Right kidney (tissue), 9 donors: Measurements from ENCODE around the gene PSMD2.
"Not testable (repeated sequence)": the region's sequence is repeated elsewhere in the genome, so short reads cannot be mapped to it uniquely, and the experiment has no call there.

Experiments used
- DNase-seq: peaks from one replicate; pipeline ENCODE4 v3.0.0-alpha.2; 2016
- long read RNA-seq, 8 donors: transcript quantifications; one replicate each; lab custom pipeline, GENCODE V29; 2026

Gene PSMD2
- long read RNA-seq, donor 1, transcript PSMD2-201 (21 exons, 3,449 nt), result major isoform, 23 of 36 reads
- long read RNA-seq, donor 1, partial matches to known transcripts, result 10 of 36 reads
- long read RNA-seq, donor 1, other reads (novel, unspliced or antisense), result 0 of 36 reads
- long read RNA-seq, donor 2, transcript PSMD2-201 (21 exons, 3,449 nt), result major isoform, 13 of 13 reads
- long read RNA-seq, donor 2, partial matches to known transcripts, result 0 of 13 reads
- long read RNA-seq, donor 2, other reads (novel, unspliced or antisense), result 0 of 13 reads
- long read RNA-seq, donor 3, transcript PSMD2-201 (21 exons, 3,449 nt), result major isoform, 18 of 22 reads
- long read RNA-seq, donor 3, partial matches to known transcripts, result 0 of 22 reads
- long read RNA-seq, donor 3, other reads (novel, unspliced or antisense), result 0 of 22 reads
- long read RNA-seq, donor 4, transcript PSMD2-201 (21 exons, 3,449 nt), result major isoform, 22 of 32 reads
- long read RNA-seq, donor 4, partial matches to known transcripts, result 7 of 32 reads
- long read RNA-seq, donor 4, other reads (novel, unspliced or antisense), result 0 of 32 reads
- long read RNA-seq, donor 5, transcript PSMD2-201 (21 exons, 3,449 nt), result major isoform, 29 of 31 reads
- long read RNA-seq, donor 5, partial matches to known transcripts, result 0 of 31 reads
- long read RNA-seq, donor 5, other reads (novel, unspliced or antisense), result 0 of 31 reads
- long read RNA-seq, donor 6, transcript PSMD2-201 (21 exons, 3,449 nt), result major isoform, 23 of 37 reads
- long read RNA-seq, donor 6, partial matches to known transcripts, result 12 of 37 reads
- long read RNA-seq, donor 6, other reads (novel, unspliced or antisense), result 0 of 37 reads
- long read RNA-seq, donor 7, transcript PSMD2-201 (21 exons, 3,449 nt), result major isoform, 33 of 65 reads
- long read RNA-seq, donor 7, partial matches to known transcripts, result 28 of 65 reads
- long read RNA-seq, donor 7, other reads (novel, unspliced or antisense), result 0 of 65 reads
- long read RNA-seq, donor 8, transcript PSMD2-201 (21 exons, 3,449 nt), result major isoform, 24 of 48 reads
- long read RNA-seq, donor 8, partial matches to known transcripts, result 22 of 48 reads
- long read RNA-seq, donor 8, other reads (novel, unspliced or antisense), result 0 of 48 reads

DNA sequence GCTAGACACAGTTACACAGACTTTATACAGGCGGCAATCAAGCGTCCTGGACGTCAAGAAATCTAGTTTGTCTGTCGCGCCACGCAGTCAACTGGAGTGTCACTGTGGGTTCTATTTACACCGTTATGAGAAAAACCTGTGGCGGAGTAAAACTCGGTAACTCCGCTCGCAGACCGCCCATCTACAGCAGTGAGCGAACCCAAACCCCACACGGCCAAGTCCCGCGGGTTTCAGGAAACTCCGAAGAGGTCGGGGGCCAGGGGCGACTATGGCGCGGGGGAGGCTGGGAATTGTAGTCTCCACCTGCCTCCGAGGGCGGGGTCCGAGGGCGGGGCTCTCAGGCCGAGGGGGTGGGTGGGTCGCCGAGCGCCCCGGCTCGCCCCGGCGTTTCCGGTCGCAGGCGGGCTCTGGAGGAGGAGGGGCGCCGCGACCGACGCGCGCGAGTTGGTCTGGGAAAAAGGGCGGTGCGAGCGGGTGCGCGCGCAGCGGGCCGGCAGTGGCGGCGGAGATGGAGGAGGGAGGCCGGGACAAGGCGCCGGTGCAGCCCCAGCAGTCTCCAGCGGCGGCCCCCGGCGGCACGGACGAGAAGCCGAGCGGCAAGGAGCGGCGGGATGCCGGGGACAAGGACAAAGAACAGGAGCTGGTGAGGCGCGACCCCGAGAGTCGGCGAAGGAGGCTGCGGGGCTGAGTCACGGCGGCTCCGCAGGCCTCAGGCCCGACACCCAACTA is at the start of gene PSMD2:
PSMD2 (plus strand) TSS at position 483 of the 729 bp plus-strand sequence; CDS start at position 509, 26 bp downstream.
- peak; percentile 91 for DNase-seq

DNA sequence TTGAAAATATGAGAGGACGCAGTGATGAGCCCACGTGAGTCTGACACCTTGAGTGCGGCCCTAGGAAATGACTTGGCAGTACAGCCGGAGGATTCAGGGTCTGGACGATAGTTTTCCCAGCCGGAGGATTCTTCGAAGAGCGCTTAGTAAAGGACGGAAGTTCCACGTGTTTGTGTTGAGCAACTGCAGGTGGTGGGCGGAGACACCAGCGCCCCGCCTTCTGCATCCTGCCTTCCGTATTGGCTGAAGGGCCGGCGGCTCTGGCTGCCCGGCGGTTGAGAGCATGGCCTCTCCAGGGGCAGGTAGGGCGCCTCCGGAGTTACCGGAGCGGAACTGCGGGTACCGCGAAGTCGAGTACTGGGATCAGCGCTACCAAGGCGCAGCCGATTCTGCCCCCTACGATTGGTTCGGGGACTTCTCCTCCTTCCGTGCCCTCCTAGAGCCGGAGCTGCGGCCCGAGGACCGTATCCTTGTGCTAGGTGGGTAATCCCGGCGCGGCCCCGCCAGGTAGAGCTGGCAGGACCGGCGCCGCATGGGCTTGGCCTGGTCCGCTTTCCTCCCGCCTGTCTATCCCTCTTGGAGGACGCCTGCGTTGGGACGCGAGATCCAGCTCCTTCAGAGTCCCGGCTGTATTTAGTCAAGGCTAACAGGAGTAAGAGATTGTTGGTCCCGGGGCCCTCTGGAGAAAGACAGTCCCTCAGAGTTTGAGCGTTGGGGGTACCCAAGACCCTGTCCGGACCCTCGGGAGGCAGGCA is 49.5 kb upstream of the PSMD2 start, which contains the start of gene EEF1AKMT4:
EEF1AKMT4 (plus strand) TSS at position 261 of the 755 bp plus-strand sequence; CDS start at position 284, 23 bp downstream.
- peak; percentile 80 for DNase-seq

GRCh38 chr3:184250167-184250828 is 48.7 kb upstream of the PSMD2 start:
- DNase-seq, result peak; percentile 61

GRCh38 chr3:184255291-184256039 is 43.6 kb upstream of the PSMD2 start:
- no peak for DNase-seq

GRCh38 chr3:184257083-184257915 is 41.7 kb upstream of the PSMD2 start:
- DNase-seq, result no peak

GRCh38 chr3:184258926-184259325 is 40.1 kb upstream of the PSMD2 start:
- no peak for DNase-seq

- DNase-seq, result no peak
Observed at GRCh38 chr3:184259396-184259877, 39.6 kb upstream of the PSMD2 start.

DNA sequence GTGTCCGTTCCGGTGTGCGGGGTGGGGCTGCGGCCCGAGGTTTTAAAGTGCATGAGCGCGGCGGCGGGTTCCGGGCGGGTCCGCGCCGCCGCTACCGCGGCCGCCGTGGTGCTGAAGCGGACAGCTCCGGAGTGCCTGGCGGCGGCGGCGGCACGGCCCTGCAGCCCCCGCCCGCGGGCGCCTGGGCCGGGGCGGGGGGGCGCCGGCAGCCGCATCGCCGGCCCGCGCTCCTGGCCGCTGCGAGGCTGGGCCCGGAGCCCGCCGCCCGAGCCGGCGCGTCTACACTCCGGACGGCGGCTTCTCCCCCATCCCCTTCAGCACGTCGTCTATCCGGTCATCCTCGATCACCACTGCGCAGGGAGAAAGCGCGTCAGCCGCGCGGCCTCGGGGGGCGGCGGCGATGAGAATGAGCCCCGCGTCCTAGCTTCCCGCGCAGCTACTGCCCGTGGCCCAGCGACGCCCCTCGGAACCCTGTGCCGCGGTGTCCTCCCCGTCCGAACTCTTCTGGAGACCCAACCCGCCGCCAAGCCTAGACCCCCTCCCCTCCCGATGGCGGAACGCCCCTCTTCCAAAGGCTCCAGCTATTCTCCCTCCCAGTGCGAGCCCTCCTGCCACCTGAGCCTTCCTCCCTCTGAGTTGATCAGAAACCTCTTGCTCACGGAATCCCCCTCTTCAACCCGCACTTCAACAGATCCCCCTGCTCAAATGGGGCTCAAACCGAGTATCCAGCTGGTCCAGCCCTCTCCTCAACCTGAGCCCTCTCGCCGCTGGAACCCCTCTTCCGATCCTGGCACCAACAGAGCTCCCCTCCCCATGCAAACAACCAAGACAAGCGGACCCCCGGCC is 38.9 kb upstream of the PSMD2 start:
- peak; percentile 50 for DNase-seq

DNA sequence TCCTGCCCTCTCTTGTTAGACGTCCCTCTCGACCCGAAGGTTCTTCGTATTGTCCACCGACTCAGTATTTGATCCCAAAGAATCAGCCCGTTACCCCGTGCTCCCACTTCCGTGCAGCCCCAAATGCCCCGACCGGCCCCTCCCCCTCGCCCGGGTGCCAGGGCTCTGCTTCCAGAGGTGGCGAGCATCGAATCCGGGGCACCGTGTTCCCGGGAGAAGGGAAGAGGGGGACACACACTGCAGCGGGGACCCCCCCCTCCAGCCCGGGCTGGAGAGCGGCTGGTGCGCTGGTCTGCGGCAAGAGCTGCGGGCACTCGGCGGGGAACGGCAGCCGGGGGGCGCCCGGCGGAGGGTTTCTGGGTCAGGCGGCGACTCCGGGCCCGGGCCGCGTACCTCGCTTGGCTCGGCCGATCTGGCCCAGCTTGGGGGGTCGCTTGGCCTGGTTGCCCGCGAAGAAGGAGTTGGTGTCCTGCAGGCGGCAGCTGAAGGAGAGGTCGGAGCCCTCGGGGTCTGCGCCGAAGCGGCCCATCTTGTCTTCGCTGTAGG is 38.2 kb upstream of the PSMD2 start:
- peak; percentile 60 for DNase-seq

DNA sequence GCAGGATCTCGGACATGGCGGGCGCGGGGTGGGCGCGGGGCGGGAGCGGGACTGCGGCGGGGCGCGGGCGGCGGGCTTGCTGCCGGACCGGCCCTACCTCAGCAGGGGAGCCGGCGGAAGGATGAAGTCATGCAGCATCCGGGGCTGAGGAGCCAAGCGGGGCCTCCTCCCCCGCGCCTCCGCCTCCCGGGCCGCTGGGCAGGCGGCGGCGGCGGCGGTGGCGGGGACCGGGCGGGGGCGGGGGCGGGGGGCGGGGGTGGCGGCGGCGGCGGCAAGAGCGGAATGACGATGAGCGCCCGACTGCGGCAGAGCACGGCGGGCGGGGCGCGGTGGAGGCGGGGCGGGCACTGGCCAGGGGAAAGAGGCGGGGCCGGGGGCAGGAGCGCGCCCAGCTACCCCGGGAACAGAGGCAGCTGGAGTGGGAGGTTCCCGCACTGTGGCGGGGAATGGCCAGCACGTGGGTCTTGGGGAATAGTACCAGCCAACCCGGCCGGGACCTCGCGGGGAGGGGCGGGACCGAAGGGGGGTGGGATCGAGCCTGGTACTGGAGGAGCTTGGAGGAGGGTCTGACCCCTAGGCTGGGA is 37.7 kb upstream of the PSMD2 start, which contains the start of gene CAMK2N2:
CAMK2N2 (minus strand) TSS at position 284 of the 584 bp plus-strand sequence; CDS start at position 16, 268 bp downstream.
- DNase-seq, result no peak

DNA sequence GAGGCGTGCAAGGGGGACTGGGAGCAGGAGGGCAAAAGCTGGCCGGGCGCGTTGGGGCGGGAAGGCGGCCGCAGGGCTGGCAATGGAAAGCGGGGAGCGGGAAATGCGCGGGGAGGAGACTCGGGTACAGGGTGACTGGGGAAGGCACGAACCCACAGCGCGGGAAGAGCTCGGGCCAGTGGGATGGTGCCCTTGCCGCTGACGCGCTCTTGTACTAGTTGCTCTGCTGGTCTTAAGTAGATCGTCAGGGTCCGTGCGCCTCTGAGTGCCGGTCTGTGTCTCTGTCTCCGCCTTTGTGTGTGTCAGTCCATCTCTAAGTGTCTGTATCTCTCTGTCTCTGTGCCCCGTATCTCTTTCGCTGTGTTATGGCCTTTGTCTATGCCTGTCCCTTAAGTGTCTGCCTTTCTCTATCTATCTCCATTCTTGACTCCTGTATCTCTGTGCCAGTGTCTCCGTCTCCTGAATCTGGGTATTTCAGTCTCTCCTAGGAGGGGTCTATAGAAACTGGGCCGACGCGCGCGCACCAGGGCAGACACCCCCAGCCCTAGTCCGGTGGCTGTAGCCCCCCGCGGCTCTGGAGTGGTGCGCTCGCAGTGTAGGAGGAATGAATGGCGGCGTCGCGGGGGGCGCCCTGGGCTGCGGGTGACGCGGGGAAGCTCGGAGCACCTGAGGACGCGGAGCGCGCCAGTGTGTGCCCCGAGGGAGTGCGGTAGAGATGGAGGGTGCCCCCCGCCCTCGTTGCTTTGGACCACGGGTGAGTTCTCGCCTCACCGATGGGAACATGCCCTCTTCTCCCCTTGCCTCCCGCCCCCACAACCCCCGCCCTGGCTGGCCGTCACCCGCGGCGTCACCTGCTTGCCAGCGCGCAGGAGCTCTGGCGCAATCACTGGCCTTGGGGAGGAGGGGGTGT is 36.9 kb upstream of the PSMD2 start:
- DNase-seq, result peak; percentile 40

DNA sequence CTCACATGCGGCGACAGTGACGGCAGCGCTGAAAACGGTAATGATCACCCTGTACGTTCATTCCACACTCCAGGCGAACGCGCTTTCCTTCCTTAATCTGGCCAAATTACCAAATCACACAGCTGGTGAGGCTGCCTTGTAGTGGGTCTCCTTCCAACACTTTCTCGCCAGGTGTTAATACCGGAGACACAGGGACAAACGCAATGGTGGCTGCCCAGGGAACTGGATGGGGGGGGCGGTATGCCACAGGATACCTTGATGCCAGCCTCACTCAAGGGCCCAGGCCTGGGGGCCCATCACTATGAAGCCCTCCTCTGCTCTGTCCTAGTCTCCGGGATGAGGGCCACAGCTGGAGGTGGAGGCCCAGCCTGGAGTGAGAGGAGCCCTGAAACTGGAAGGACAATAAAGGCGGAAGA is 36.3 kb upstream of the PSMD2 start:
- peak; percentile 21 for DNase-seq

- not testable (repeated sequence) for DNase-seq
Observed at GRCh38 chr3:184267249-184267648, 31.8 kb upstream of the PSMD2 start.

DNA sequence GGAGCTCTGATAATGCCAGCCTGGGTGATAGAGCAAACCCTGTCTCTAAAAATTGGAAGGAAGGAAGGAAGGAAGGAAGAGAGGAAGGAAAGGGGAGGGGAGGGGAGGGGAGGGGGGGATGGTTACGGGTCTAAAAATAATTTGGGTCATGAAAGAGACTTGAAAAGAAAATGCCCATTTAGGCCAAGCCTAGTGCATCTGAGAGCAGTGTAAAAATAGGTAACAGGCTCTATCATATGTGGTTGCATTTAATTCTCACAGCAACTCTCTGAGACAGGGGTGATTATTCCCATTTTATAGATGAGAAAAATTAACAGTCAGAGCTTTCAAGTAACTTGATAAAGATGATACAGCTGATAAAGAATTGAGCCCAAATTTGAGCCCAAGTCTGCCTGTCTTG is 26.8 kb upstream of the PSMD2 start:
- DNase-seq, result no peak

DNA sequence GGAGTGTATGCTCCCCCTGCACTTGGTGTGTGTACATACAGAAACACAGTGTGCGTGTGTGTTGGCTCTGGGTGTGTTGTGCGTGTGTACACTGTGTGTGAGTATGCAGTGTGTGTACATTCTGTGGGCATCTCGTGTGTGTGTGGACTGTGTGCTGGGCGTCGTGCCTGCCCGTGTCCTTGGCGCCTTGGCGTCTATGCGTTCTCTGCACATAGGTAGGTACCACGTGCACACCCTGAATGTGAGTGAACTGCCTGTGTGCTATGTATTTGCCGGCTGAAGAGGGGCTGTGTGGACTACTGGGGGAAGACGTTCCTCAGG is 23.7 kb upstream of the PSMD2 start:
- no peak for DNase-seq
